ENCODE data around the gene JCHAIN.

DNA sequence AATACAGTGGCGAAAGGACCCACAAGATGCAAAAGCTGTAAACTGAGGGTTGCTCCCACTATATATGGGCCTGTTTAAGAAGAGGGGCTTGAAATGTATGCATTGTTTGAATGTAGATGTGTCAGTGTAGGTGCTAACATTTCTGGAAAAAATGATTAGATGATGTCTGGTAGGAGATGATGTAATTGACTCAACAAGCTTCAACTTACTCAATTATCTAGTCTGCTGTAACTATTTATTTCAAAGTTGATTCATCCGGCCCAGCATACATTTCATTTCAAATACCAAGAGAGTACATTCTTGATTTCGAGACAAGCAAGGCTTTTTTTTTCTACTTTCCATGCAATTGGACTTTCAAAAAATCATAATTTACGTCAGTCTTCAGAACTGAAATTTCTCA lies 47.0 kb downstream of the JCHAIN start:
- TF ChIP-seq HDAC2 (IDR thresholded peaks at IDR 0.05; ENCODE audit: borderline replicate concordance in 1 of 2, low read depth in 2 of 2, low read length in 2 of 2) (no peak), POLR2A (IDR thresholded peaks at IDR 0.05; ENCODE audit: control extremely low read depth in 1 of 2, low read depth in 2 of 2, low read length in 2 of 2) (no peak), CTCF (IDR thresholded peaks at IDR 0.05; ENCODE audit: control extremely low read depth in 1 of 3, insufficient read depth in 1 of 3, low read depth in 1 of 3, low read length in 3 of 3) (no peak), BRCA1 (IDR thresholded peaks at IDR 0.05; ENCODE audit: low read depth, low read length) (no peak), POLR2AphosphoS5 (IDR thresholded peaks at IDR 0.05; ENCODE audit: low read depth, low read length) (no peak), RNF2 (IDR thresholded peaks at IDR 0.05; ENCODE audit: borderline replicate concordance, low read depth, low read length, missing control alignments, poor library complexity, severe bottlenecking) (no peak), ZNF274 (IDR thresholded peaks at IDR 0.05; ENCODE audit: borderline replicate concordance, extremely low read depth, low read length) (no peak)
- TF ChIP-seq, protein P1, sequence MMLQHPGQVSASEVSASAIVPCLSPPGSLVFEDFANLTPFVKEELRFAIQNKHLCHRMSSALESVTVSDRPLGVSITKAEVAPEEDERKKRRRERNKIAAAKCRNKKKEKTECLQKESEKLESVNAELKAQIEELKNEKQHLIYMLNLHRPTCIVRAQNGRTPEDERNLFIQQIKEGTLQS (IDR thresholded peaks at IDR 0.05; ENCODE audit: insufficient read depth, low read depth, low read length), result no peak

Measured in H1 (cell line).